AG04449 (cell line): ENCODE data around the gene CDK14.

Source experiments
- CTCF ChIA-PET: fragments of 350-600 bp; formaldehyde crosslinking; extraction: SDS; loops from one replicate; lab custom pipeline; 2021; ENCODE audit warnings: antibody characterized with exemption; lab: Yijun Ruan, JAX
- POLR2A ChIA-PET: fragments of 400-600, 350-600 bp; formaldehyde crosslinking; extraction: SDS; loops from one replicate; lab custom pipeline; 2020; ENCODE audit warnings: antibody characterized with exemption, inconsistent platforms; lab: Yijun Ruan, JAX
- DNase-seq: peaks from one replicate; pipeline ENCODE4 v3.0.0-alpha.2; 2010; ENCODE audit warnings: low read depth, low spot score
- H3K4me3 ChIP-seq: 2 replicates; pipeline ENCODE4 v1.5.1; 2011; ENCODE audit warnings: low read depth, mild to moderate bottlenecking, control low read depth, low read length
- TF ChIP-seq, protein P1 (sequence below): IDR thresholded peaks from one replicate; pipeline ENCODE4 v1.5.1; 2011; ENCODE audit warnings: mild to moderate bottlenecking, moderate library complexity, low read length, control low read depth, inconsistent platforms; ENCODE audit not compliant: insufficient read depth; ENCODE audit errors: missing control alignments

Gene CDK14

DNA sequence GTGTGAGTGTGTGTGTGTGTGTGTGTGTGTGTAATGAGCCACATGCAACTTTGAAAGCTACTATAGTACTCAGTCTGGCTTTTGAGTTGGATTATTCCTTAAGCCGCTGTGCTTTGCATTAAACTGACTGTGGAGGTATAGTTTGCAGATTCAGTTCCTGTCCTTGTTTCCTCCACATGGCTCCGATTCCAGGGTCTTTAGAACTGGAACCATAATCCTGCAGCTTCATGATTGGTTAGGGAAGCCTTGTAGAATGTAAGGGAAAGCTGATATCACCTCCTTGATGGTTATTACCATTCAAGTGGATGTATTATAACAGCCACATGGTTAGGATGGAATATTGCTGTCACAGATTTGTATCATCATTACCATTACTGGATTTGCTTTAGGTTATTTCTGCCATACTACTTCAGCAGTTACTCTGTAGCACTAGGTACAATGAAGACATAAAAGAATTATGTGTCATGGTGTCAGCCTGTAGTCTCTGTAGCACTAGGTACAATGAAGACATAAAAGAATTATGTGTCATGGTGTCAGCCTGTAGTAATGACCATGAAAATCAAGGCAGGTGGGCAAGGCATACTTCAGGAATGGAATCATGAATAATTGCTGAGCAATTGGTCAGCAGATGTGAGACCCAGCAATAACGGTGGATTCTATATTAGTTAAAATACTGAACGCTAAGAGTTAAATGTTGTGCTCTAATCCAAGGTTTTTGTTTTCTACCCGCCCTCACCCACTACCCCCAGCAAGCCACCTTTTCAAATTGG, 393.1 kb downstream of the CDK14 start:
- TF ChIP-seq, protein P1, sequence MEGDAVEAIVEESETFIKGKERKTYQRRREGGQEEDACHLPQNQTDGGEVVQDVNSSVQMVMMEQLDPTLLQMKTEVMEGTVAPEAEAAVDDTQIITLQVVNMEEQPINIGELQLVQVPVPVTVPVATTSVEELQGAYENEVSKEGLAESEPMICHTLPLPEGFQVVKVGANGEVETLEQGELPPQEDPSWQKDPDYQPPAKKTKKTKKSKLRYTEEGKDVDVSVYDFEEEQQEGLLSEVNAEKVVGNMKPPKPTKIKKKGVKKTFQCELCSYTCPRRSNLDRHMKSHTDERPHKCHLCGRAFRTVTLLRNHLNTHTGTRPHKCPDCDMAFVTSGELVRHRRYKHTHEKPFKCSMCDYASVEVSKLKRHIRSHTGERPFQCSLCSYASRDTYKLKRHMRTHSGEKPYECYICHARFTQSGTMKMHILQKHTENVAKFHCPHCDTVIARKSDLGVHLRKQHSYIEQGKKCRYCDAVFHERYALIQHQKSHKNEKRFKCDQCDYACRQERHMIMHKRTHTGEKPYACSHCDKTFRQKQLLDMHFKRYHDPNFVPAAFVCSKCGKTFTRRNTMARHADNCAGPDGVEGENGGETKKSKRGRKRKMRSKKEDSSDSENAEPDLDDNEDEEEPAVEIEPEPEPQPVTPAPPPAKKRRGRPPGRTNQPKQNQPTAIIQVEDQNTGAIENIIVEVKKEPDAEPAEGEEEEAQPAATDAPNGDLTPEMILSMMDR = no peak
- POLR2A ChIA-PET = no interaction called here
- no peak overlapping the region for H3K4me3 ChIP-seq
- DNase-seq = no peak
- CTCF ChIA-PET = no interaction called here

GRCh38 chr7:90994121-90994520, 398.0 kb downstream of the CDK14 start:
- CTCF ChIA-PET = no interaction called here
- TF ChIP-seq, protein P1 = no peak
- no peak overlapping the region for H3K4me3 ChIP-seq
- POLR2A ChIA-PET = no interaction called here
- no peak for DNase-seq

GRCh38 chr7:90994601-90995000, 398.5 kb downstream of the CDK14 start:
- no peak for DNase-seq
- TF ChIP-seq, protein P1 = no peak
- CTCF ChIA-PET = no interaction called here
- no peak overlapping the region for H3K4me3 ChIP-seq
- POLR2A ChIA-PET = interaction anchor here (0.5 kb wide), 1 partner anchor 23 kb away, joined by 3 read pairs; no protein-coding TSS in a partner anchor

DNA sequence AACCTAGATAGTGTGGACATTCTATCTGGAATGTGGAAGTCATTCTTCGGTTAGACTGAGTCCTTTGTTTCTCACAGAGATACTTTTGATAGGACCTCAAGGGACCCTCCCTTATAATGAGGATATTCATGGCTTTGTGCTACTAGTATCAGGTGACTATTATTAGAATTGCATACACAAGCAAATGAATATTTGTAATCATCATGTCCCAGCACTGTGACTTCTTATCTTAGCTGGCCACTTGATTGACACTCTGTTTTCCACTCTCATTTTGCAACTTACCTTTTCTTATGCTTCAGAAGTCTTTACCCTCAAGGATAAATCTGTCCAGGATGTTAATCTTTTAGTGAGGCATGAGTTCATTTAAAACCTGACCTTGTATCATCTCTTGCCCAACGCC, 399.9 kb downstream of the CDK14 start:
- H3K4me3 ChIP-seq = no peak overlapping the region
- CTCF ChIA-PET = no interaction called here
- TF ChIP-seq, protein P1 = no peak
- POLR2A ChIA-PET = no interaction called here
- no peak for DNase-seq

DNA sequence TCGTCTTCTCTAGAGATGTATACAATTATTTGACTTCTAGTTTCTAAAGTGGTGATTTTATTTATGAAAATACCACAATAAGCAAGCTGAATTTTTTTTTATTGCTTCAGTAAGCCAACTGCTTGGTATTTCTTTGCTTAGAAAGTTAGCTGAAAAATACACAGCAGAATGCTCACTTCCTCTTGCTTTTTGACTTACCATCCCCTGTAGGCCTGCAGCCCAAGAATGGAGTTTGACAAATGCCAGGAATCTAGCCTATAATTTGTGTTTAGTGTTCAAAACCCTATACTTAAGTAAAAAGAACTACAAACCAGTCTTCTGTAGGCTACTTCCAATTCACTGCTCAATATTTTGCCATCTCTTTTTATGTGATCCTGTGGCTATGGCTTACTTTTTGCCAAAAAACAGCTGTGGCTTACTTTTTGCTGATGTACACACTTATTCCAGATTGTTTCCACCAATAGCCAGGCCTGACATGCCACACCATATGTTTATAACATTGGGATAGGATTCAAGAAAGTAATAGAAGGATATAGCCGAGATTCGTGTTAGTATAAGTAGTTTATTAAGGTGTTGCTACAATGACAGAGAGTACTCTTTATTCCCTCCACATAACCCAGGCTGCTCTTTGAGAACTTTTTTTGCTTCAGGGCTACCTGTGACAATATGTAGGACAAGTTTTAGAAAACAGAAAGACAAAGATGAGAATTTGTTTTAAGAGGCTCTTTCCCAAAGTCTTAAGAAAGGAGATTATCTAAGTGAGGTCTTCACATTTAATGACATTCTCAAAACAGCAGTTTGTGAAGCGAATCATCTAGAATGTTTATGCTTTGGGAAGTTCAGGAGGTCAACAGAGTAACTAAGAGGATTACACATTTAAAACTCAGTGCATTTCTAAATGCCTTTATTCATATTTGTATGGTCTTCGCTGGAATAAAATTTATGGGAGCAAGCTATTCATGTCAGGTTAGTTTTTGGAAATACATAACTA, 404.2 kb downstream of the CDK14 start:
- TF ChIP-seq, protein P1 = no peak
- no peak overlapping the region for H3K4me3 ChIP-seq
- peak; percentile 38 for DNase-seq
- POLR2A ChIA-PET = no interaction called here
- CTCF ChIA-PET = interaction anchor here (1.3 to 3.3 kb wide), 2 partner anchors 14 to 34 kb away, joined by 3 to 6 read pairs; no protein-coding TSS in a partner anchor

- TF ChIP-seq, protein P1 = no peak
- ChIA-PET CTCF (no interaction called here), POLR2A (no interaction called here)
- DNase-seq = no peak
- no peak overlapping the region for H3K4me3 ChIP-seq
These were observed 408.9 kb downstream of the CDK14 start for GRCh38 chr7:91005024-91005423.
